Brain microvascular endothelial cell (primary cell): ENCODE measurements around the gene CKAP2L.

ENCODE experiments used
- DNase-seq: peaks from one replicate; pipeline ENCODE4 v3.0.0-alpha.2; 2020
- H3K27ac ChIP-seq: fragments of 250-450 bp; sonication (Bioruptor Pico); 2 replicates; pipeline ENCODE4 v1.5.1; 2020; ENCODE audit warnings: mild to moderate bottlenecking, moderate library complexity
- H3K27me3 ChIP-seq: fragments of 250-450 bp; sonication (Bioruptor Pico); replicated peaks from 2 replicates; pipeline ENCODE4 v1.5.1; 2020; ENCODE audit warnings: mild to moderate bottlenecking
- H3K36me3 ChIP-seq: fragments of 250-450 bp; sonication (Bioruptor Pico); replicated peaks from 2 replicates; pipeline ENCODE4 v1.5.1; 2020; ENCODE audit warnings: mild to moderate bottlenecking
- H3K4me3 ChIP-seq: 2 replicates; pipeline ENCODE4 v1.5.1; 2011; ENCODE audit warnings: low read depth, mild to moderate bottlenecking, control low read depth, low read length, moderate library complexity
- CTCF ChIP-seq: IDR thresholded peaks from 2 replicates; pipeline ENCODE4 v1.5.1; 2011; ENCODE audit warnings: low read depth, mild to moderate bottlenecking, moderate library complexity, low read length, control low read depth, inconsistent platforms; ENCODE audit errors: missing control alignments
- in situ Hi-C: cut with HindIII; loops from 2 replicates; pipeline ENCODE4 v1.10.0; 2017; ENCODE audit warnings: low sequenced_read_pairs, low pct_ligation_motif_present

The CKAP2L gene

DNA sequence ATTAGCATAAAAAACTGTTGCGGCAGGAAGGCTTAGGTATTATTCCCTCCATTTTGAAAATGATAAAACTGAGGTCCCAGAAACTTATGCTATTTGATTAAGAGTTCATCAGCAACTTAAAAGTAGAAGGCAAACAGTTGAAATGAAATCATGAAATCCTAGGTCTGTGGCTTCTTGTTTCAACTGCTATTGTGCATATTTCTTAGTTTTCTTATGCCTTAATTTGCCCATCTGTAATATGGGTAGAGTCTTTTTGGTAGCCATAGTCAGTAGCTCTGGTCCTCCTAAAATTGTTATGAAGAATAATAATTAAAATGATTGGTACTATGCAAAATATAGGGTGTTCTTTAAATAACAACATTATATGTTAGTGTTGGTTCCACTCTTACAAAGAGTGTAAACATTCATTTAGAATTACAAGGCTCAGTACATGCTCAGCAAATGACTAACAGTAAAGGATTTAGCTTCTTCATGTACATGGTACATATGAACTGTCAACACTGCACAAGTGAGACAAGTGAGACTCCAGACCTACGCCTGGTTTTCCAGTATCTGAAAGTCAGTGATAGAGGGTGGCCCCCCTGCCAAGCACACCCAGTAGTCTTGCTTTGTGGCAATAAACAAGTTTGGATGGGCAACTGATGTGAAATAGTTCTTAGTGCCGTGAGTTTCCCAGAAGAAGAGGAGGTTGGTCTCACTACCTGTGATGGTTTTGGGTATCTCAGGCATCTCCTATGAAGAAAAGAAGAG, 10.3 kb upstream of the CKAP2L start:
- in situ Hi-C loops, result loop anchor here (25.0 kb wide), 1 partner anchor 163 kb away; no protein-coding TSS in a partner anchor
- no peaks in the 10 kb centered on the region for H3K27me3 ChIP-seq
- DNase-seq, result no peak
- H3K27ac ChIP-seq, result no peak overlapping the region
- TF ChIP-seq CTCF, result no peak
- no peak overlapping the region for H3K4me3 ChIP-seq
- H3K36me3 ChIP-seq, result no peaks in the 10 kb centered on the region

DNA sequence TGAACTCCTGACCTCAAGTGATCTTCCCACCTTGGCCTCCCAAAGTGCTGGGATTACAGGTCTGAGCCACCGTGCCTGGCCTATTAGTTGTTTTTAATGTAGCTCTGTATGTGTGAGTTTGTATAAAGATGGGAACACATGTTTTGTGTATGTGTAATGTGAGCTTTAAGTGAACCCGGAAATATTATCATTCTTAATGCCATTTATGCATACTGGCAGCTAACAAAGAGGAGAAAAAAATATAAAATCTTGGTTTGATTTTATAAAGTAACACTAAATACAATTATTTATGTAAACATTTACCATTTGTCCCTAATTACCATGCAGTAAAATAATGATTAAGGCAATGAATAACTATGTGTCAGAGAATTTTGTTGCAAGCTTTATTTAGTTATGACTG, 9.1 kb upstream of the CKAP2L start:
- TF ChIP-seq CTCF, result no peak
- in situ Hi-C loops, result loop anchor here (25.0 kb wide), 1 partner anchor 164 kb away; no protein-coding TSS in a partner anchor
- no peak for DNase-seq
- H3K27ac ChIP-seq, result no peak overlapping the region
- H3K27me3 ChIP-seq, result no peaks in the 10 kb centered on the region
- H3K4me3 ChIP-seq, result no peak overlapping the region
- no peaks in the 10 kb centered on the region for H3K36me3 ChIP-seq

- H3K4me3 ChIP-seq, result no peak overlapping the region
- in situ Hi-C loops, result loop anchor here (25.0 kb wide), 1 partner anchor 164 kb away; no protein-coding TSS in a partner anchor
- no peaks in the 10 kb centered on the region for H3K36me3 ChIP-seq
- no peak for TF ChIP-seq CTCF
- no peak overlapping the region for H3K27ac ChIP-seq
- H3K27me3 ChIP-seq, result no peaks in the 10 kb centered on the region
- no peak for DNase-seq
These were observed 8.6 kb upstream of the CKAP2L start for GRCh38 chr2:112772911-112773475.

GRCh38 chr2:112772322-112772721, 7.9 kb upstream of the CKAP2L start:
- Histone ChIP-seq H3K27ac (no peak overlapping the region), H3K36me3 (no peaks in the 10 kb centered on the region), H3K4me3 (no peak overlapping the region), H3K27me3 (no peaks in the 10 kb centered on the region)
- TF ChIP-seq CTCF, result no peak
- in situ Hi-C loops, result loop anchor here (25.0 kb wide), 1 partner anchor 165 kb away; no protein-coding TSS in a partner anchor
- no peak for DNase-seq

DNA sequence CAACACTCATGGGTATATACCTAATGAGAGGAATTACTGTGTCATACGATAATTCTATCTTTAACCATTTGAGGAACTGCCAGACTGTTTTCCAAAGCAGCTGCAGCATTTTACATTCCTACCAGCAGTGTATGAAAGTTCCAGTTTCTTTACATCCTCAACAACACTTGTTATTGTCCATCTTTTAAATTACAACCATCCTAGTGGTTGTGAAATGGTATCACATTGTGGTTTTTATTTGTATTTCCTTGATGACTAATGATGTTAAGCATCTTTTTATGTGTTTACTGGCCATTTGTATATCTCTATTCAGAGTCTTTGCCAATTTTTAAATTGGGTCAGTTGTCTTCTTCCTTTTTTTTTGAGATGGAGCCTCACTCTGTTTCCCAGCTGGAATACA, 4.0 kb upstream of the CKAP2L start:
- peak overlapping the region; percentile 48 for H3K27ac ChIP-seq
- no peaks in the 10 kb centered on the region for H3K27me3 ChIP-seq
- H3K4me3 ChIP-seq, result no peak overlapping the region
- DNase-seq, result no peak
- in situ Hi-C loops, result loop anchor here (25.0 kb wide), 1 partner anchor 169 kb away; no protein-coding TSS in a partner anchor
- H3K36me3 ChIP-seq, result no peaks in the 10 kb centered on the region
- TF ChIP-seq CTCF, result no peak
